ENCODE data around the gene PFDN2.
"Not testable (repeated sequence)": the region's sequence is repeated elsewhere in the genome, so short reads cannot be mapped to it uniquely, and the experiment has no call there.

The PFDN2 gene

GRCh38 chr1:161119092-161119903, 1.5 kb upstream of the PFDN2 start:
- DNase-seq (ENCODE audit: low read depth): peak; percentile 69

DNA sequence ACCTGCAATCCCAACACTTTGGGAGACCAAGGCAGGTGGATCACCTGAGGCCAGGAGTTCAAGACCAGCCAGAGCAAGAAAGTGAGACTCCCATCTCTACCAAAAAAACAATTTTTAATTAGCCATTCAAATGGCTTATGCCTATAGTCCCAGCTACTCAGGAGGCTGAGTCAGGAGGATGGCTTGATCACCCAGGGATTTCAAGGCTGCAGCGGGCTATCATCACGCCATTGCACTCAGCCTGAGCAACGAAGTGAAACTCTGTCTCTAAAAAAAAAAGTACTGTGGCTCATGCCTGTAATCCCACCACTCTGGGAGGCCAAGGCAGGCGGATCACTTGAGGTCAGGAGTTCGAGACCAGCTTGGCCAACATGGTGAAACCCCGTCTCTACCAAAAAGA, 1.9 kb downstream of the PFDN2 start:
- not testable (repeated sequence) for H3K4me3 ChIP-seq (ENCODE audit: low read length)

More at GRCh38 chr1:161119092-161119903, 1.5 kb upstream of the PFDN2 start:
- H3K4me3 ChIP-seq (ENCODE audit: low read length): peak overlapping the region; percentile 100
- TF ChIP-seq, protein P1, sequence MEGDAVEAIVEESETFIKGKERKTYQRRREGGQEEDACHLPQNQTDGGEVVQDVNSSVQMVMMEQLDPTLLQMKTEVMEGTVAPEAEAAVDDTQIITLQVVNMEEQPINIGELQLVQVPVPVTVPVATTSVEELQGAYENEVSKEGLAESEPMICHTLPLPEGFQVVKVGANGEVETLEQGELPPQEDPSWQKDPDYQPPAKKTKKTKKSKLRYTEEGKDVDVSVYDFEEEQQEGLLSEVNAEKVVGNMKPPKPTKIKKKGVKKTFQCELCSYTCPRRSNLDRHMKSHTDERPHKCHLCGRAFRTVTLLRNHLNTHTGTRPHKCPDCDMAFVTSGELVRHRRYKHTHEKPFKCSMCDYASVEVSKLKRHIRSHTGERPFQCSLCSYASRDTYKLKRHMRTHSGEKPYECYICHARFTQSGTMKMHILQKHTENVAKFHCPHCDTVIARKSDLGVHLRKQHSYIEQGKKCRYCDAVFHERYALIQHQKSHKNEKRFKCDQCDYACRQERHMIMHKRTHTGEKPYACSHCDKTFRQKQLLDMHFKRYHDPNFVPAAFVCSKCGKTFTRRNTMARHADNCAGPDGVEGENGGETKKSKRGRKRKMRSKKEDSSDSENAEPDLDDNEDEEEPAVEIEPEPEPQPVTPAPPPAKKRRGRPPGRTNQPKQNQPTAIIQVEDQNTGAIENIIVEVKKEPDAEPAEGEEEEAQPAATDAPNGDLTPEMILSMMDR (conservative IDR thresholded peaks at IDR 0.05; ENCODE audit: low read length): peak; percentile 54

DNA sequence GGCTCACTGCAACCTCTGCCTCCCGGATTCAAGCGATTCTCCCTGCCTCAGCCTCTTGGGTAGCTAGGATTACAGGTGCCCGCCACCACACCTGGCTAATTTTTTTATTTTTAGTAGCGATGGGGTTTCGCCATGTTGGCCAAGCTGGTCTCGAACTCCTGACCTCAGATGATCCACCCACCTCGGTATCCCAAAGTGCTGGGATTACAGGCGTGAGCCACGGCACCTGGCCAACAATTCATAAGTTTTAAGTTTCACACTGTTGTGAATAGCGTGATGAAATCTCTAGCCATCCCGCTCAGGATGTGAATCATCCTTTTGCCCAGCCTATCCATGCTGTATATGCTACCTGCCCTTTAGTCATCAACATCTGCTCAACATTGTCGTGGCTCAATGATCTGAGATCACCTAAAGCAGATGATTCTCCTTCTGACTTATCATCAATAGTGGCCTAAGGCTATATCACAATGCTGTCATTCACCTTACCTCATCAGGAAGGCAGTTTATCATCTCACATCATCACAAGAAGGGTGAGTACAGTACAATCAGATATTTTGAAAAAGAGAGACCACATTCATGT, 2.6 kb downstream of the PFDN2 start:
- TF ChIP-seq, protein P1 (conservative IDR thresholded peaks at IDR 0.05; ENCODE audit: low read length): no peak
- H3K4me3 ChIP-seq (ENCODE audit: low read length): no peak overlapping the region
- peak; percentile 65 for DNase-seq (ENCODE audit: low read depth)

More for the DNA sequence above, 1.9 kb downstream of the PFDN2 start:
- not testable (repeated sequence) for DNase-seq (ENCODE audit: low read depth)

DNA sequence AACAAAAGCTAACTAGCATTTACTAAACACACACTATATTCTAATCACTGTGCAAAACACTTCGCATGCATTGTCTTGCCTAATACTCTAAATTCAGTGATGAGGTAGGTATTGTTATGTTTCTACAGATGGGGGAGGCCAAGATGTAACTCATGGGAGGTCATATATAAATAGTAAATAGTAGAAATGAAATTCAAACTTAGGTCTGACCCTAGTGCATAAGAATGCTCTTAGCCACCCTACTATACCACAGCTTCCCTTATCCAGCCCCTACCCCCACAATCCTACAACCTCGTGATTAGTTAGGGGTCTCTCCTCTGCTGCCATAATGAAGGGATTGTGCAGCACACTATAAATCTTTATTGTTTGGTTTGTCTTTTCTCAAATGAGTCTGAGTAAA, 3.3 kb downstream of the PFDN2 start:
- DNase-seq (ENCODE audit: low read depth): no peak
- no peak overlapping the region for H3K4me3 ChIP-seq (ENCODE audit: low read length)
- TF ChIP-seq, protein P1 (conservative IDR thresholded peaks at IDR 0.05; ENCODE audit: low read length): no peak

GRCh38 chr1:161113915-161114314, 3.9 kb downstream of the PFDN2 start:
- no peak for DNase-seq (ENCODE audit: low read depth)
- TF ChIP-seq, protein P1 (conservative IDR thresholded peaks at IDR 0.05; ENCODE audit: low read length): no peak
- H3K4me3 ChIP-seq (ENCODE audit: low read length): no peak overlapping the region

DNA sequence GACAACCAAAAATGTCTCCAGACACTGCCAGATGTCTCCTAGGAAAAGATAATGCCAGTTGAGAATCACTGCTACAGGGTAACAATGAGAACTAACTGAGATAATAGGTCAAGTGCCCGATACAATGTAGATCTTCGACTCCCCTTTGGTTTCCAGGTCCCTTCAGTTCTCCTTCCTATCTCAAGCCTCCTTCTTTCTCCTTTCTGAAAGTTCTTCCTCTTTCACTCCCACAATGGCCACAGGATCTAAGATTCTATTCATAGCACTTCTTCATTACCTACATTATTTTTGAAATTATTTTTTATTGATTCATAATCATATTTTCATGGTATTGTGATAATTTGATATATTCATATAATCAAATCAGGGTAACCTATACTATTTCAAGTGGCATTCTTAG, 6.3 kb downstream of the PFDN2 start:
- DNase-seq (ENCODE audit: low read depth): no peak
- TF ChIP-seq, protein P1 (conservative IDR thresholded peaks at IDR 0.05; ENCODE audit: low read length): no peak
- no peak overlapping the region for H3K4me3 ChIP-seq (ENCODE audit: low read length)

GRCh38 chr1:161111117-161111516, 6.7 kb downstream of the PFDN2 start:
- TF ChIP-seq, protein P1 (conservative IDR thresholded peaks at IDR 0.05; ENCODE audit: low read length): no peak
- no peak overlapping the region for H3K4me3 ChIP-seq (ENCODE audit: low read length)
- no peak for DNase-seq (ENCODE audit: low read depth)

Measured in AG10803 (cell line).